ENCODE measurements around the gene SFSWAP.

DNA sequence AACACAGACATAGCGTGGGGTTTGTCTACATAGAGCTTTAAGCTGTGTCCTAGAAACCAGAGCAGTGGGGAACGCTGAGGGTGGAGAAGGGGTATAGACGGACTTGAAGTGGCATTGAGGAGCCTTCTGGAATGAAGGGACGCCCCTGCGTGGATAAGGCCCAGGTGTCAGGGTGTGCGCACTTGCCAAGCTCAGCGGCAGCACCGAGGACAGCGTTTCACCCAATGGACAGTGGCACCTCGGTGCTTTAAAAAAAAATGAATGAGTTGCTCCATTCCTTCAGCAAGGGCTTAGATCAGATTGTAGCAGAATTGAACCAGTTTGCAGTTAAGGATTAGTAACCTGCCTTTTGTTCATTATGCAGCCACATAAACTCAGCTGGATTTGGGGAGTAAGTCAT, 83.7 kb downstream of the SFSWAP start:
- TF ChIP-seq POLR2A (IDR thresholded peaks at IDR 0.05) (no peak), CTCF (IDR thresholded peaks at IDR 0.05) (no peak)
